Measurements from ENCODE around the gene CHRND.

DNA sequence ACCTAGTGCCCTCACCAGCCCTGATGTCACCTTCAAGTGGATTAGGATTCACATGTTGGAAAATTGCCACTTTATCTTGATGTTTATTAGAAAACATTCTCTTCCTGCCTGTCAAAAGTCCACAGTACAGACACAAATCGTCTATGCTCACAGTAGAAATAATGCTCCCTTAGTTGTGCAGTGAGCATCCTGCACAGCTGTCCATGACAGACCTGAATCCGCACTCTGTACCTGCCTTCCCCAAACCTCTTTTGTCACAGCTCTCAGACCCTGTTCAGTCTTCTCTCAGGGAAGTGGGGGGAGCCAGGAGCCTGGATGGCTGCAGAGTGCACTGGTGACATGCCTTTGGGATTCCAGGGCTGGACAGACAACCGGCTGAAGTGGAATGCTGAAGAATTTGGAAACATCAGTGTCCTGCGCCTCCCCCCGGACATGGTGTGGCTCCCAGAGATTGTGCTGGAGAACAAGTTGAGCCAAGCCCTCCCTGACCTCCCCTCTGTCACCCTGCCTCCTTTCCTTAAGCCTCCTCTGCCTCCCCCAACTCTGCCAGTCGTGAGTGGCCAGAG, 2.0 kb downstream of the CHRND start:
- TF ChIP-seq, protein P1, sequence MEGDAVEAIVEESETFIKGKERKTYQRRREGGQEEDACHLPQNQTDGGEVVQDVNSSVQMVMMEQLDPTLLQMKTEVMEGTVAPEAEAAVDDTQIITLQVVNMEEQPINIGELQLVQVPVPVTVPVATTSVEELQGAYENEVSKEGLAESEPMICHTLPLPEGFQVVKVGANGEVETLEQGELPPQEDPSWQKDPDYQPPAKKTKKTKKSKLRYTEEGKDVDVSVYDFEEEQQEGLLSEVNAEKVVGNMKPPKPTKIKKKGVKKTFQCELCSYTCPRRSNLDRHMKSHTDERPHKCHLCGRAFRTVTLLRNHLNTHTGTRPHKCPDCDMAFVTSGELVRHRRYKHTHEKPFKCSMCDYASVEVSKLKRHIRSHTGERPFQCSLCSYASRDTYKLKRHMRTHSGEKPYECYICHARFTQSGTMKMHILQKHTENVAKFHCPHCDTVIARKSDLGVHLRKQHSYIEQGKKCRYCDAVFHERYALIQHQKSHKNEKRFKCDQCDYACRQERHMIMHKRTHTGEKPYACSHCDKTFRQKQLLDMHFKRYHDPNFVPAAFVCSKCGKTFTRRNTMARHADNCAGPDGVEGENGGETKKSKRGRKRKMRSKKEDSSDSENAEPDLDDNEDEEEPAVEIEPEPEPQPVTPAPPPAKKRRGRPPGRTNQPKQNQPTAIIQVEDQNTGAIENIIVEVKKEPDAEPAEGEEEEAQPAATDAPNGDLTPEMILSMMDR (IDR thresholded peaks at IDR 0.05): no peak
- TF ChIP-seq POLR2A (IDR thresholded peaks at IDR 0.05): no peak
